GM23338 (cell line): ENCODE measurements around the gene ZBED5. TPM values are rescaled to one million over a fixed set of nuclear protein-coding genes. Genes with fewer than 3 reads are reported as not detected.

ENCODE experiments used
- ATAC-seq: fragments of 200-7000 bp; cut with Tn5 transposase; 3 replicates; pipeline ENCODE4 v1.9.1; 2020
- DNase-seq: peaks from one replicate; pipeline ENCODE4 v3.0.0-alpha.2; 2015; ENCODE audit warnings: low spot score
- H2AFZ ChIP-seq: fragments of 200-600 bp; sonication (generic); 2 replicates; pipeline ENCODE4 v1.8.0; 2016; ENCODE audit warnings: antibody characterized with exemption, mild to moderate bottlenecking, moderate library complexity
- H3F3A ChIP-seq: fragments of 200-600 bp; sonication (generic); replicated peaks from 2 replicates; pipeline ENCODE4 v1.8.0; 2017; ENCODE audit warnings: antibody characterized with exemption, mixed run types, low read depth
- H3K27ac ChIP-seq: fragments of 200-600 bp; sonication (generic); 2 replicates; pipeline ENCODE4 v1.6.1; 2016; ENCODE audit warnings: low read depth
- H3K27me3 ChIP-seq: fragments of 200-600 bp; sonication (generic); 2 replicates; pipeline ENCODE4 v1.8.0; 2016; ENCODE audit warnings: mild to moderate bottlenecking, mixed run types, moderate library complexity; ENCODE audit not compliant: insufficient read depth
- H3K36me3 ChIP-seq: fragments of 200-600 bp; sonication (generic); 2 replicates; pipeline ENCODE4 v1.8.0; 2016; ENCODE audit warnings: mild to moderate bottlenecking; ENCODE audit not compliant: insufficient read depth
- H3K4me1 ChIP-seq: fragments of 200-600 bp; sonication (generic); 2 replicates; pipeline ENCODE4 v1.8.0; 2016; ENCODE audit warnings: mild to moderate bottlenecking, moderate library complexity; ENCODE audit not compliant: insufficient read depth
- H3K4me2 ChIP-seq: fragments of 200-600 bp; sonication (generic); 2 replicates; pipeline ENCODE4 v1.7.1; 2017; ENCODE audit warnings: mixed run types
- H3K4me3 ChIP-seq: fragments of 200-600 bp; sonication (generic); 2 replicates; pipeline ENCODE4 v1.6.1; 2016; ENCODE audit warnings: mixed run types
- H3K79me2 ChIP-seq: fragments of 200-600 bp; sonication (generic); replicated peaks from 2 replicates; pipeline ENCODE4 v1.8.0; 2017; ENCODE audit warnings: mild to moderate bottlenecking; ENCODE audit not compliant: insufficient read depth
- H3K9me2 ChIP-seq: fragments of 200-600 bp; sonication (generic); 2 replicates; pipeline ENCODE4 v1.8.0; 2017; ENCODE audit not compliant: insufficient read depth
- H4K20me1 ChIP-seq: fragments of 200-600 bp; sonication (generic); replicated peaks from 2 replicates; pipeline ENCODE4 v1.8.0; 2017; ENCODE audit warnings: mild to moderate bottlenecking; ENCODE audit not compliant: insufficient read depth
- H3K27ac Mint-ChIP-seq: 2 replicates; pipeline ENCODE4 v1.8.0; 2020; ENCODE audit warnings: inconsistent platforms, mild to moderate bottlenecking, moderate library complexity, mixed read lengths
- H3K27me3 Mint-ChIP-seq: 3 replicates; pipeline ENCODE4 v1.8.0; 2022; ENCODE audit warnings: low read depth, mild to moderate bottlenecking, moderate library complexity, mixed read lengths, inconsistent platforms; ENCODE audit not compliant: insufficient read depth, poor library complexity
- H3K36me3 Mint-ChIP-seq: 3 replicates; pipeline ENCODE4 v1.8.0; 2021; ENCODE audit warnings: low read depth, mild to moderate bottlenecking, inconsistent platforms, moderate library complexity, mixed read lengths
- H3K4me1 Mint-ChIP-seq: 3 replicates; pipeline ENCODE4 v1.8.0; 2020; ENCODE audit warnings: mild to moderate bottlenecking, inconsistent platforms, mixed read lengths
- H3K4me3 Mint-ChIP-seq: 3 replicates; pipeline ENCODE4 v1.8.0; 2021; ENCODE audit warnings: moderate library complexity, mild to moderate bottlenecking, inconsistent platforms, mixed read lengths
- H3K9me3 Mint-ChIP-seq: 3 replicates; pipeline ENCODE4 v1.8.0; 2020; ENCODE audit warnings: moderate library complexity, mild to moderate bottlenecking, inconsistent platforms, mixed read lengths
- CREB1 ChIP-seq: fragments of 250-450 bp; sonication (Bioruptor Pico); IDR thresholded peaks from 2 replicates; pipeline ENCODE4 v1.5.0; 2020; ENCODE audit warnings: low read depth, mild to moderate bottlenecking, moderate library complexity
- polyA plus RNA-seq: library from polyadenylated mRNA; unstranded; fragments of >200 nt; fragmentation: Nextera tagmentation; extraction: Ambion mirVana; gene quantifications from 2 replicates; pipeline ENCODE4 v1.2.1, GENCODE V29; 2016
- total RNA-seq: library from RNA; depleted of rRNA; stranded (reverse); fragments of >200 nt; shearing (Covaris generic); gene quantifications from 2 replicates; pipeline ENCODE4 v1.2.3, GENCODE V29; 2014
- TF ChIP-seq, protein P1 (sequence below): IDR thresholded peaks from one replicate; pipeline ENCODE4 v1.6.1; 2018; ENCODE audit warnings: antibody characterized with exemption; ENCODE audit not compliant: unreplicated experiment

ZBED5 gene
- total and polyA plus RNA-seq, 2 experiments from 2014 or later: 54.1 to 56.3 TPM

DNA sequence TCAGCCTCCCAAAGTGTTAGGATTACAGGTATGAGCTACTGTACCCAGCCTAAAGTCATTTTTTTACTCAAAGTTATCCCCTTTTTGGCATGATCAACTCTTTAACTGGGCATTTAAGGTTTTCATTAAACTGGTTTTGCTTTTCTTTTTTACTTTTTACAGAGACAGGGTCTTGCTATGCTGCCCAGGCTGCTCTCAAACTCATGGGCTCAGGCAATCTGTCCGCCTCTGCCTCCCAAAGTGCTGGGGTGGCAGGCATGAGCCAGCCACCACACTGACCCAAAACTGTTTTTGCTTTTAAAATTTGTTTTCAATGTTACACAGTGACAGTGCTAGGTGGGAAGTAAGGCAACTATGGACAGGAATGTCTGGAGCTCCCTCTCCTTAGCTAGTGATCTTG, 3.9 kb upstream of the ZBED5 start:
- H3K27me3 Mint-ChIP-seq: peaks cover 8% of the 10 kb centered on the region
- Histone ChIP-seq H3K27me3 (no peaks in the 10 kb centered on the region), H3K36me3 (no peaks in the 10 kb centered on the region), H3F3A (peaks cover 4% of the 10 kb centered on the region; the same call in 1 of the 2 replicates), H4K20me1 (no peaks in the 10 kb centered on the region; the same call in 1 of the 2 replicates), H3K4me2 (no peak overlapping the region), H3K27ac (no peak overlapping the region), H2AFZ (no peak overlapping the region), H3K4me1 (peaks cover 13% of the 10 kb centered on the region), H3K9me2 (no peaks in the 10 kb centered on the region), H3K4me3 (no peak overlapping the region), H3K79me2 (peaks cover 12% of the 10 kb centered on the region)
- peaks cover 4% of the 10 kb centered on the region for H3K36me3 Mint-ChIP-seq
- TF ChIP-seq CREB1 (CRISPR knock-in tag): no peak
- H3K9me3 Mint-ChIP-seq: no peaks in the 10 kb centered on the region; the same call in 2 of the 3 replicates
- H3K27ac Mint-ChIP-seq: no peak overlapping the region
- DNase-seq (no peak), ATAC-seq (no peak)
- peaks cover 11% of the 10 kb centered on the region for H3K4me1 Mint-ChIP-seq
- H3K4me3 Mint-ChIP-seq: no peak overlapping the region

DNA sequence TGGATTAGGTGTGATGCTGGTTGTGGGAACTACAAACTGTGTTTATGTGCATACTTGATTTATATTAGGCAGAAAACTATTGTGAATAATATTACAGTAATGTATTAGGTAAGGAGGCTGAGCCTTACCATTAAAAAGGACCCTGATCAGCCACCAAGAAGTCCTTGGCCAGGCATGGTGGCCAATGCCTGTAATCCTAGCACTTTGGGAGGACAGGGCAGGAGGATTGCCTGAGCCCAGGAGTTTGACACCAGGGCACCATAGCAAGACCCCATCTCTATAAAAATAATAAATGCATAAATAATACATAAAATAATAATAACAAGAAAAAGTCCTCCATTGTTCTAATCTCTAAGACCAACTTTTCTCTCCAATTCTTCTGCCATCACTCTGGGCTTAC, 3.2 kb upstream of the ZBED5 start:
- no peak overlapping the region for H3K27ac Mint-ChIP-seq
- H3K36me3 Mint-ChIP-seq: peaks cover 11% of the 10 kb centered on the region

More for the DNA sequence above, 3.2 kb upstream of the ZBED5 start:
- no peak overlapping the region for H2AFZ ChIP-seq
- H4K20me1 ChIP-seq: no peaks in the 10 kb centered on the region; the same call in 1 of the 2 replicates
- H3K79me2 ChIP-seq: peaks cover 19% of the 10 kb centered on the region
- Mint-ChIP-seq H3K9me3 (no peaks in the 10 kb centered on the region; the same call in 2 of the 3 replicates), H3K4me3 (no peak overlapping the region; the same call in 2 of the 3 replicates), H3K4me1 (peaks cover 18% of the 10 kb centered on the region), H3K27me3 (peaks cover 8% of the 10 kb centered on the region)
- peaks cover 19% of the 10 kb centered on the region for H3K4me1 ChIP-seq
- ATAC-seq: no peak
- no peak overlapping the region for H3K4me3 ChIP-seq
- no peak for DNase-seq
- H3F3A ChIP-seq: peaks cover 4% of the 10 kb centered on the region; the same call in 1 of the 2 replicates
- H3K27me3 ChIP-seq: no peaks in the 10 kb centered on the region
- TF ChIP-seq, protein P1, sequence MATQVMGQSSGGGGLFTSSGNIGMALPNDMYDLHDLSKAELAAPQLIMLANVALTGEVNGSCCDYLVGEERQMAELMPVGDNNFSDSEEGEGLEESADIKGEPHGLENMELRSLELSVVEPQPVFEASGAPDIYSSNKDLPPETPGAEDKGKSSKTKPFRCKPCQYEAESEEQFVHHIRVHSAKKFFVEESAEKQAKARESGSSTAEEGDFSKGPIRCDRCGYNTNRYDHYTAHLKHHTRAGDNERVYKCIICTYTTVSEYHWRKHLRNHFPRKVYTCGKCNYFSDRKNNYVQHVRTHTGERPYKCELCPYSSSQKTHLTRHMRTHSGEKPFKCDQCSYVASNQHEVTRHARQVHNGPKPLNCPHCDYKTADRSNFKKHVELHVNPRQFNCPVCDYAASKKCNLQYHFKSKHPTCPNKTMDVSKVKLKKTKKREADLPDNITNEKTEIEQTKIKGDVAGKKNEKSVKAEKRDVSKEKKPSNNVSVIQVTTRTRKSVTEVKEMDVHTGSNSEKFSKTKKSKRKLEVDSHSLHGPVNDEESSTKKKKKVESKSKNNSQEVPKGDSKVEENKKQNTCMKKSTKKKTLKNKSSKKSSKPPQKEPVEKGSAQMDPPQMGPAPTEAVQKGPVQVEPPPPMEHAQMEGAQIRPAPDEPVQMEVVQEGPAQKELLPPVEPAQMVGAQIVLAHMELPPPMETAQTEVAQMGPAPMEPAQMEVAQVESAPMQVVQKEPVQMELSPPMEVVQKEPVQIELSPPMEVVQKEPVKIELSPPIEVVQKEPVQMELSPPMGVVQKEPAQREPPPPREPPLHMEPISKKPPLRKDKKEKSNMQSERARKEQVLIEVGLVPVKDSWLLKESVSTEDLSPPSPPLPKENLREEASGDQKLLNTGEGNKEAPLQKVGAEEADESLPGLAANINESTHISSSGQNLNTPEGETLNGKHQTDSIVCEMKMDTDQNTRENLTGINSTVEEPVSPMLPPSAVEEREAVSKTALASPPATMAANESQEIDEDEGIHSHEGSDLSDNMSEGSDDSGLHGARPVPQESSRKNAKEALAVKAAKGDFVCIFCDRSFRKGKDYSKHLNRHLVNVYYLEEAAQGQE: no peak
- H3K4me2 ChIP-seq: no peak overlapping the region
- peaks cover under 1% of the 10 kb centered on the region; the same call in 1 of the 2 replicates for H3K36me3 ChIP-seq
- no peaks in the 10 kb centered on the region for H3K9me2 ChIP-seq
- no peak overlapping the region for H3K27ac ChIP-seq
